KBM-7 (cell line): ENCODE data around the gene THRA.

Source experiments
- DNase-seq: peaks from one replicate; pipeline ENCODE4 v3.0.0-alpha.2; 2015
- in situ Hi-C: fragments of 300-500 bp; cut with MboI; formaldehyde crosslinking; loops from 2 replicates; pipeline ENCODE4 v1.14.3; 2020; ENCODE audit warnings: low sequenced_read_pairs, low pct_unique_long_range_greater_than_20kb, mixed read lengths

THRA gene

DNA sequence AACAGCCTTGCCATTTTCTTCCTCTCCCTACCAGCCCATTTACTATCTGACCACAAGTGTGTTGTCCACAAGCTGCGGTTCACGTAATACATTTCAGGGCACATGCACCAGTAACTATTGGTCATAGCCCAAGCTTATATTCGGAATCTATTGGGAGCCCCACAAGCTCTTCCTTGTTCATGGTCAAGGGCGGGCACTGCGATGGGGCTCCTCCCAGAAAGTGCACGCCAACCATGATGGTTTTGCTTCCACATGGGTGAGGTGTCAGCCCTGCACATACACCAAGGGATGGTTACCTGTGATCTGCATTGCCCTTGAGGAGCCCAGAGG, 12.1 kb downstream of the THRA start:
- DNase-seq = no peak
- in situ Hi-C loops = no loop called here

- DNase-seq = peak; percentile 78
- in situ Hi-C loops = no loop called here
Measured at GRCh38 chr17:40075201-40075941, 12.6 kb downstream of the THRA start.

- in situ Hi-C loops = no loop called here
- DNase-seq = no peak
Measured at GRCh38 chr17:40075942-40076498, 13.3 kb downstream of the THRA start.

GRCh38 chr17:40076591-40076990, 13.8 kb downstream of the THRA start:
- in situ Hi-C loops = no loop called here
- DNase-seq = no peak

GRCh38 chr17:40079545-40079944, 16.8 kb downstream of the THRA start:
- DNase-seq = no peak
- in situ Hi-C loops = no loop called here

DNA sequence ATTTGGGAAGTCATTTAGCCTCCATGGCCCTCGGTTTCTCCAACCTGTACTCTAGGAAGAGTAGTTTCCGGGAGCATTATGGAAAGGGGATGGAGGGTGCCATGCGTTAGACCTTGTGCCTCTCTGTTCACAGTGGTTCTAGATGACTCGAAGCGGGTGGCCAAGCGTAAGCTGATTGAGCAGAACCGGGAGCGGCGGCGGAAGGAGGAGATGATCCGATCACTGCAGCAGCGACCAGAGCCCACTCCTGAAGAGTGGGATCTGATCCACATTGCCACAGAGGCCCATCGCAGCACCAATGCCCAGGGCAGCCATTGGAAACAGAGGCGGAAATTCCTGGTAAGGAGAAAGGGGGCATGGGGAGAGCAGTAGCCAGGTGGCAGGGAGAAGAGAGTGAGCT, 21.7 kb downstream of the THRA start:
- in situ Hi-C loops = no loop called here
- DNase-seq = no peak

DNA sequence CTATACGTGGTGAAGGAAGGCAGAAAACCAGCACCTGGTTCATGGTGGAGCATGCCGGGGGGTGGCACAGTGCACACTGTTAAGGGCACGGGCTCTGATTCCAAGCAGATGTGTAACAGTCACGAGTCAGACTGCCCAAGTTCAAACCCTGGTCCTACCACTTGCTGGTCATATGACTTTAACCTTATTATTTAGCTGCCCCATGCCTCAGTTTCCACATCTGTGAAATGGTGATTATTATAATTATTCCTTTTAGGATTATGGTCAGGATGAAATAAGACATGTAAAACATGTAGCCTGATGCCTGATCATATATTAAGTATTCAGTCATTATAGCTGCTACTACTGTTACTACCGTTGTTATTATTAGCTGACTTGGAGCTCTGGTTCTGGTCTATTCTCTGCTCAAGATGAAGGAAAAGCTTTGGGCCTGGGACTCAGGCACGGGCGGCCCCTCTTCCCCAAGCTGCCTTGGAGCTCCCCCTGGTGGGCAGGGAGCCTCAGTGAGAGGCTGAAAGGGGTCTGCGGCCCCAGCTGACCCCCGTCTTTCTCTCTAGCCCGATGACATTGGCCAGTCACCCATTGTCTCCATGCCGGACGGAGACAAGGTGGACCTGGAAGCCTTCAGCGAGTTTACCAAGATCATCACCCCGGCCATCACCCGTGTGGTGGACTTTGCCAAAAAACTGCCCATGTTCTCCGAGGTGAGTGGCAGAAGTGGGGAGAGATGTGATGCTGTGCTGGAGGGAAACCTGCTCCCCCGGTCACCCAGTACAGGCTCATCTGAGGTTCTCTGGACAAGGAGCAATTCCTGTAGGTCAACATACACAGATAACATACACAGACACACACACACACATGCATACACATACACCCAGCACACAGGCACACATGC, 23.6 kb downstream of the THRA start:
- in situ Hi-C loops = no loop called here
- peak; percentile 50 for DNase-seq

DNA sequence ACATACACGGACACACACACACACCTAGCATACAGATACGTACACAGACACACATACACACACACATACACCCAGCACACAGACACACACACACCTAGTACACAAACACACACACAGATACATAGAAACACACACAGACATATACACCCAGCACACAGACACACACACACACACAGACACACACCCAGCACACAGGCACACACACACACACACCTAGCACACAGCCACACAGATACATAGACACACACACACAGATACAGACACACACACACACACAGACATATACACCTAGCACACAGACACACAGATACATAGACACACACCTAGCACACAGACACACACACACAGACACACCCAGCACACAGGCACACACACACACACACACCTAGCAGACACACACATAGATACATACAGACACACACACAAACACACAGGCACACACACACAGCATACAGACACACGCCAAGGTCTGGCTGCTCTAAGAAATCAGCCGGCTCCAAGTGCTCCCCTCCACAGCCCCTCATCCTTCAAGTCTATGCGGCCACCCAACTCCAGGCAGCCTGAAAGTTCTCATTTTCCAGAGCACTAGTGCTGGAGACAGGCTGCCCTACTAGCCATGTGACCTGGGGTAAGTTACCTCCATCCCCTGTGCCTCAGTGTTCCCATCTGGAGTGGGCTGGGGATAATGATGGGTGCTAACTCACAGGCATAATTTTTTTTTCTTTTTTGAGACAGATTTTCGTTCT, 24.5 kb downstream of the THRA start:
- no peak for DNase-seq
- in situ Hi-C loops = no loop called here

- DNase-seq = no peak
- in situ Hi-C loops = no loop called here
Measured at GRCh38 chr17:40087903-40088718, 25.3 kb downstream of the THRA start.

DNA sequence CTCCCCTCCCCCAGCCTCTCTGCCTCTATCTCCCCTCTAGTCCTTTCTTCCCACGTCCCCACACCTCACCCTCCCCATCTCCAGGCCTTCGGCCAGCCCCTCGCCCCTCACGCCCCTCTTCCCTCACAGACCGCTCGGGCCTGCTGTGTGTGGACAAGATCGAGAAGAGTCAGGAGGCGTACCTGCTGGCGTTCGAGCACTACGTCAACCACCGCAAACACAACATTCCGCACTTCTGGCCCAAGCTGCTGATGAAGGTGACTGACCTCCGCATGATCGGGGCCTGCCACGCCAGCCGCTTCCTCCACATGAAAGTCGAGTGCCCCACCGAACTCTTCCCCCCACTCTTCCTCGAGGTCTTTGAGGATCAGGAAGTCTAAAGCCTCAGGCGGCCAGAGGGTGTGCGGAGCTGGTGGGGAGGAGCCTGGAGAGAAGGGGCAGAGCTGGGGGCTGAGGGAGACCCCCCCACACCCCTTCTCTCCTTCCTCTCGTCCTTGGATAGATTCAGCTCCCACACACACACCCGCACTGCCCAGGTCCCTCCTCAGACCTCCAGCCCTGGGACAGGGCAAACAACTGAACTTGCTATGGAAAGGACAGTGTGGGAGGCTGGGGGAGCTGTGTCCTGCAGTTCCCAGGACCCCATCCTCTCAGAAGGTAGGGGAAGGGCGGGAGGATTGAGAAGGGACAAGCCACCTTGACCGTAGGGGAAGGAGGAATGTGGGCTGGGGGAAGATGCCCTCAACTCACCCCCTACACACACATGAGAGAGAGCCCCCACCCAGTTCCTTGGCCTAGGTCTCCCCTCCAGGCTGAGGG, 26.5 kb downstream of the THRA start:
- DNase-seq = no peak
- in situ Hi-C loops = no loop called here

GRCh38 chr17:40090237-40091119, 27.7 kb downstream of the THRA start:
- no peak for DNase-seq
- in situ Hi-C loops = no loop called here

DNA sequence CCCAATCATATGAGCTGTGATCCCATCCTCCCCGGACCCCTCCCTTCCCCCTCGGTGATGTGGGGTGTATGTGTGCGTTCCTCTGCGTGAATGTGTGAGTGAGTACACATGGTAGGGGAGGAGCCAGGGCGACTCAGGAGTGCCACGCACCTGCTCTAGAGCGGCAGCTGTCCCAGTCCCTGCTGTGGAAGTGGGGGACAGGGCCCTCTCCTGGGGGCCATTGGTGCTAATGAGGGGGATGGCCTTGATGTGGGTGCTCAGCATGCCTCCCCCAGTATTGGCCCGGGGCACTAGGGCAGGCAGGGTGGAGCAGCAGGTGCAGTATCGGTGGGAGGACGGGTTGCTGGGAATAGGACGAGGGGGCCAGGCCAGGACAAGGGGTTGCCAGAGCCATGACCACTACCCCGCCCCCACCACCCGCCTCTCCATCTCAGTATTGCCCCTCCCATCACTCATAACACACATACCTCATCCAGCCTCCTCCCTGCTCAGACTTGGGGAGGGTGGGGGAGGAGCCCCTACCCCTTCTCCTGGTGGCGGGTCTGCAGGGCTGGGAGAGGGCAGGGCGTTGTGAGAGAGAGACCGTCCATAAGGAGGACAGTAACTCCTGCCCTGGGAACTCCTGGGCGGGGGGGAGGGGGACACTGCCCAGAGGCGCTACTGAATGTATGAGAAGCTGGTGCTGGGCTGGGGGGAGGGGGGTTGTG, 29.1 kb downstream of the THRA start:
- no peak for DNase-seq
- in situ Hi-C loops = no loop called here

DNA sequence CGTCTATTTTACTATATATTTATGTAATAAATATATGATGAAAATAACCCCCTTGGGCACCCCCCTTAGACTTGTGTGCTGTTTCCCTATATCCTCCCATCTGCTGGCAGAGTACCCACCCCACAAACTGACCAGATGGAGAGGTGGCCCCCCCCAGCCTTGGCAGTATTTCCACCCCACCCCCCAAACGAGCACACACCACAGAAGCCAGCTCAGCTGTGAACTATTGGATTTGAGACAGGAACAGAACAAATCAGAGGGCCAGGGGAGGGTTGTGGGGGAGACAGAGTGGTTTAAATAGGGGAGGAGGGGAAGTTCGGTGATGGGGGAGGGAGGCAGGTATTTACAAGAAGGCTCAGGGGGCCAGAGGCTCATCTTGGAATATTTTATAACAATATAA, 29.8 kb downstream of the THRA start:
- no peak for DNase-seq

GRCh38 chr17:40093005-40093579, 30.3 kb downstream of the THRA start:
- DNase-seq = no peak
- in situ Hi-C loops = no loop called here

More for the DNA sequence above, 29.8 kb downstream of the THRA start:
- in situ Hi-C loops = no loop called here

DNA sequence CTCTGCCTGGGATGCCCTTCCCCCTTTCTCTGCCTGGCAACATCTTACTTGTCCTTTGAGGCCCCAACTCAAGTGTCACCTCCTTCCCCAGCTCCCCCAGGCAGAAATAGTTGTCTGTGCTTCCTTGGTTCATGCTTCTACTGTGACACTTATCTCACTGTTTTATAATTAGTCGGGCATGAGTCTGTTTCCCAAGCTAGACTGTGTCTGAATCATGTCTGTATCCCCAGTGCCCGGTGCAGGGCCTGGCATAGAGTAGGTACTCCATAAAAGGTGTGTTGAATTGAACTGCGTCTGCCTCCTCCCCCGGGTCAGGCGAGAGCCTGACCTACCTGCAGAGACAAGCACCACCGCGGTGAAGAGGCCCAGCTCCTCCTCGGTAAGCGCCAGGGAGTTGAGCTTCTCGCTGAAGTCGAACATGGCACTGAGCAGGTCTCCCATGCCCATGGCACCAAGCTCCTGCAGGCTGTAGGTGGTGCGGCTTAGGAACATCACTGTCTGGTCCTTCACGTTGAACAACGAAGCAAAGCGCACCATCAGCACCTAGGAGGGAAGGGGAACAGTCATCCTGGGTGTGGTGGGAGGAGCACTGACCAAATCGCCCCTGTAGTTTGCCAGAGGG, 30.9 kb downstream of the THRA start:
- in situ Hi-C loops = no loop called here
- DNase-seq = no peak

DNA sequence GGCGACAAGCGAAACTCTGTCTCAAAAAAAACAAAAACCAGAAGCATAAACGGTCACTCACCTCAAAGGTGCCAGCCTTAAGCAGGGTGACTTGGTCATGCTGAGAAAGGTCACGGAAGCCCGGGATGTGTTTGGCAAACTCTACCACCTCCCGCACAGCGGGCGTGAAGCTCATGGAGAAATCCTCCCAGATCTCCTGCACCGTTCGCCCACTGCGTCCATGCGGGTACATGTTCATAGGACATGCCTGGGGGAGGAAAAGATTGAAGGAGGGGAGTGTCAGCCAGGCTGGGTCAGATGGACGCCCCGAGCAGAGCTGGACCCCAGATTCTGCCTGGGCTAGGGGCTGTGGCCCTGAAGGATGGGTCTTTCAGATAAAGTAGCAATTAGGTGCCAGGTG, 32.1 kb downstream of the THRA start:
- no peak for DNase-seq
- in situ Hi-C loops = no loop called here
